ENCODE data around the gene FNBP1. TPM values are rescaled to one million over a fixed set of nuclear protein-coding genes. Genes with fewer than 3 reads are reported as not detected.

Gene FNBP1
- total RNA-seq, 1 experiment from 2014 or later: 36.5 TPM

DNA sequence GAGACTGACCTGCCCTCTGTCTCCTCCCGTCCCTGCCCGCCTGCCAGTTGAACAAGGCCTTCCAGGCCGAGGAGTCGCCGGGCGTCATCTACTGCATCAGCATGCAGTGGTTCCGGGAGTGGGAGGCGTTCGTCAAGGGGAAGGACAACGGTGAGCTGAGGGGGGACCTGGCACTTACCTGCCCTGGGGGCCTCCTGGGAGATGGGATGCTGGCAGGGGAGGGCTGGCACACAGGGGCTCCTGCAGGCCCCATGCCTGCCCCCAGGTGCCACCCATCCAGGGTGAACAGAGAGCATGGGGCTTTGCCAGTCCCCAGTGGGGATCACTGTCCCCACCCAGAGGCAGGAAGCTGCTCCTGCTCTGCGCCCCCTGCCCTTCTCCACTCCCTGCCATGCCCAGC, 164.7 kb downstream of the FNBP1 start:
- no peak overlapping the region for H3K18ac ChIP-seq (ENCODE audit: insufficient read length, low read depth, low read length)
- no peak overlapping the region for H3K4ac ChIP-seq (ENCODE audit: low read depth, low read length)
- DNase-seq: no peak
- no peak overlapping the region for H3K4me2 ChIP-seq (ENCODE audit: insufficient read depth, insufficient read length, low read length)
- H3K9me3 ChIP-seq (ENCODE audit: control insufficient read depth, low read depth, low read length): no peaks in the 10 kb centered on the region
- H3K27me3 Mint-ChIP-seq (ENCODE audit: low read depth): no peaks in the 10 kb centered on the region
- no peak overlapping the region for H4K5ac ChIP-seq (ENCODE audit: insufficient read length, low read depth, low read length)
- peaks cover 2 to 24% (median 16%) of the 10 kb centered on the region in 3 experiments; a peak in 6 of 7 replicates for H3K36me3 Mint-ChIP-seq (ENCODE audit: insufficient read depth in 1 of 3, low read depth in 3 of 3)
- H3K4me1 ChIP-seq (ENCODE audit: insufficient read depth, low read length): no peaks in the 10 kb centered on the region
- no peak overlapping the region for H2BK12ac ChIP-seq (ENCODE audit: insufficient read length, low read depth, low read length)
- no peak overlapping the region for H4K8ac ChIP-seq (replicated peaks; ENCODE audit: insufficient read length, low read depth, low read length)
- no peak overlapping the region for H3K23ac ChIP-seq (ENCODE audit: insufficient read length, low read depth, low read length)
- WGBS (ENCODE audit: extremely low coverage, insufficient read length, low lambda C conversion rate): no CpG with 5 or more reads among the region's 11 CpGs
- no peak overlapping the region for H3T11ph ChIP-seq (ENCODE audit: low read length)
- H3K9ac ChIP-seq (ENCODE audit: extremely low read depth, insufficient read length, low read length): no peak overlapping the region
- H2BK120ac ChIP-seq (ENCODE audit: low read depth, low read length, poor library complexity, severe bottlenecking): no peak overlapping the region
- H3K56ac ChIP-seq (ENCODE audit: insufficient read length, low read depth, low read length): no peak overlapping the region
- no peaks in the 10 kb centered on the region for H3K9me3 Mint-ChIP-seq
- no peak overlapping the region for H4K91ac ChIP-seq (ENCODE audit: insufficient read length, low read depth, low read length)
- peak overlapping the region in 1 of 3 experiments; percentile 46; a peak in 2 of 7 replicates for H3K27ac Mint-ChIP-seq
- no peak overlapping the region for H2BK5ac ChIP-seq (ENCODE audit: insufficient read length, low read length)
- TF ChIP-seq, protein P1, sequence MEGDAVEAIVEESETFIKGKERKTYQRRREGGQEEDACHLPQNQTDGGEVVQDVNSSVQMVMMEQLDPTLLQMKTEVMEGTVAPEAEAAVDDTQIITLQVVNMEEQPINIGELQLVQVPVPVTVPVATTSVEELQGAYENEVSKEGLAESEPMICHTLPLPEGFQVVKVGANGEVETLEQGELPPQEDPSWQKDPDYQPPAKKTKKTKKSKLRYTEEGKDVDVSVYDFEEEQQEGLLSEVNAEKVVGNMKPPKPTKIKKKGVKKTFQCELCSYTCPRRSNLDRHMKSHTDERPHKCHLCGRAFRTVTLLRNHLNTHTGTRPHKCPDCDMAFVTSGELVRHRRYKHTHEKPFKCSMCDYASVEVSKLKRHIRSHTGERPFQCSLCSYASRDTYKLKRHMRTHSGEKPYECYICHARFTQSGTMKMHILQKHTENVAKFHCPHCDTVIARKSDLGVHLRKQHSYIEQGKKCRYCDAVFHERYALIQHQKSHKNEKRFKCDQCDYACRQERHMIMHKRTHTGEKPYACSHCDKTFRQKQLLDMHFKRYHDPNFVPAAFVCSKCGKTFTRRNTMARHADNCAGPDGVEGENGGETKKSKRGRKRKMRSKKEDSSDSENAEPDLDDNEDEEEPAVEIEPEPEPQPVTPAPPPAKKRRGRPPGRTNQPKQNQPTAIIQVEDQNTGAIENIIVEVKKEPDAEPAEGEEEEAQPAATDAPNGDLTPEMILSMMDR (conservative IDR thresholded peaks at IDR 0.05): no peak
- H4K20me1 ChIP-seq (ENCODE audit: control insufficient read depth, insufficient read depth, insufficient read length): no peaks in the 10 kb centered on the region
- no peak overlapping the region for H2BK15ac ChIP-seq (ENCODE audit: low read depth, low read length)
- no peaks in the 10 kb centered on the region for H3K79me1 ChIP-seq (ENCODE audit: insufficient read depth, low read depth, low read length, poor library complexity, severe bottlenecking)
- H2AFZ ChIP-seq (ENCODE audit: low read length): no peak overlapping the region
- no peak overlapping the region for H2BK20ac ChIP-seq (ENCODE audit: low read depth, low read length, poor library complexity, severe bottlenecking)
- no peak overlapping the region for H3K27ac ChIP-seq (ENCODE audit: insufficient read length, low read depth, low read length)
- no peak overlapping the region for H2AK5ac ChIP-seq (ENCODE audit: insufficient read length, low read length)
- no peak overlapping the region for H3K14ac ChIP-seq (ENCODE audit: insufficient read depth, low read length)
- no peaks in the 10 kb centered on the region for H3K23me2 ChIP-seq (ENCODE audit: insufficient read length, low read depth, low read length, poor library complexity, severe bottlenecking)
- peaks cover 0 to 9% of the 10 kb centered on the region in 2 experiments; a peak in 2 of 4 replicates for H3K4me1 Mint-ChIP-seq
- no peaks in the 10 kb centered on the region for H3K27me3 ChIP-seq (ENCODE audit: insufficient read depth, low read length)
- no peaks in the 10 kb centered on the region for H3K79me2 ChIP-seq (ENCODE audit: insufficient read depth, low read length)
- no peak overlapping the region; a peak in 1 of 5 replicates for H3K4me3 Mint-ChIP-seq
